ENCODE results near the gene LRP1.

LRP1 gene

DNA sequence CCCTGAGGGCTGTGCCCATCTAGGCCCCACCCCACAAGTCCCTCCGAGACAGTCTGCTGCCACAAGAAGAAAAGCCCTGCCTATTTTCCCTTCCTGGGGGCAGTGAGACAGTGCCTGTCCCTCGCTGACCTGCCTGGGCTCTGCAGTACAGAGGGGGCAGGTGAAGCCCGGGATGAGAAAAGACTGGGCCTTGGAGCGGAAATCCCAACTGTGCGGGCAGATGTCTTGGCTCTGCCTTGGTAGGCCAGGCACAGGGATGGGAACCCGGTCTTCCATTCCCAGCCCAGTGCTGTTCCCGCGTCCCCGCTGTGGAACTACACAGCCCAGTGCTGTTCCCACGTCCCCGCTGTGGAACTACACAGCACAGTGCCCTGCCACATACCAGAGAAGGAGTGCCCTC is 75.5 kb downstream of the LRP1 start:
- H3K36me3 ChIP-seq (ENCODE audit: control insufficient read depth, low read length), result no peaks in the 10 kb centered on the region
- H3K4me2 ChIP-seq (ENCODE audit: low read length), result no peak overlapping the region
- no peaks in the 10 kb centered on the region for H3K9me3 ChIP-seq (ENCODE audit: control insufficient read depth, insufficient read depth, low read length)
- no peak overlapping the region for H3K27ac ChIP-seq (ENCODE audit: low read depth, low read length)
- H3K4me3 ChIP-seq (ENCODE audit: low read length), result no peak overlapping the region
- H4K20me1 ChIP-seq (ENCODE audit: control insufficient read depth, insufficient read depth, low read depth, low read length), result no peaks in the 10 kb centered on the region
- H3K79me2 ChIP-seq (ENCODE audit: control insufficient read depth, low read length), result no peaks in the 10 kb centered on the region
- H3K4me1 ChIP-seq (ENCODE audit: control insufficient read depth, low read length), result no peaks in the 10 kb centered on the region
- TF ChIP-seq, protein P1, sequence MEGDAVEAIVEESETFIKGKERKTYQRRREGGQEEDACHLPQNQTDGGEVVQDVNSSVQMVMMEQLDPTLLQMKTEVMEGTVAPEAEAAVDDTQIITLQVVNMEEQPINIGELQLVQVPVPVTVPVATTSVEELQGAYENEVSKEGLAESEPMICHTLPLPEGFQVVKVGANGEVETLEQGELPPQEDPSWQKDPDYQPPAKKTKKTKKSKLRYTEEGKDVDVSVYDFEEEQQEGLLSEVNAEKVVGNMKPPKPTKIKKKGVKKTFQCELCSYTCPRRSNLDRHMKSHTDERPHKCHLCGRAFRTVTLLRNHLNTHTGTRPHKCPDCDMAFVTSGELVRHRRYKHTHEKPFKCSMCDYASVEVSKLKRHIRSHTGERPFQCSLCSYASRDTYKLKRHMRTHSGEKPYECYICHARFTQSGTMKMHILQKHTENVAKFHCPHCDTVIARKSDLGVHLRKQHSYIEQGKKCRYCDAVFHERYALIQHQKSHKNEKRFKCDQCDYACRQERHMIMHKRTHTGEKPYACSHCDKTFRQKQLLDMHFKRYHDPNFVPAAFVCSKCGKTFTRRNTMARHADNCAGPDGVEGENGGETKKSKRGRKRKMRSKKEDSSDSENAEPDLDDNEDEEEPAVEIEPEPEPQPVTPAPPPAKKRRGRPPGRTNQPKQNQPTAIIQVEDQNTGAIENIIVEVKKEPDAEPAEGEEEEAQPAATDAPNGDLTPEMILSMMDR (IDR thresholded peaks at IDR 0.05; ENCODE audit: low read depth, low read length, poor library complexity, severe bottlenecking), result no peak
- no peak for TF ChIP-seq EZH2phosphoT487 (IDR thresholded peaks at IDR 0.05; ENCODE audit: borderline replicate concordance, low read length)
- H3K9me2 ChIP-seq (replicated peaks; ENCODE audit: control insufficient read depth, low read length), result no peaks in the 10 kb centered on the region
- no peaks in the 10 kb centered on the region for H3F3A ChIP-seq (ENCODE audit: control insufficient read depth, insufficient read depth)
- no peaks in the 10 kb centered on the region for H3K27me3 ChIP-seq (ENCODE audit: control insufficient read depth, low read length)

DNA sequence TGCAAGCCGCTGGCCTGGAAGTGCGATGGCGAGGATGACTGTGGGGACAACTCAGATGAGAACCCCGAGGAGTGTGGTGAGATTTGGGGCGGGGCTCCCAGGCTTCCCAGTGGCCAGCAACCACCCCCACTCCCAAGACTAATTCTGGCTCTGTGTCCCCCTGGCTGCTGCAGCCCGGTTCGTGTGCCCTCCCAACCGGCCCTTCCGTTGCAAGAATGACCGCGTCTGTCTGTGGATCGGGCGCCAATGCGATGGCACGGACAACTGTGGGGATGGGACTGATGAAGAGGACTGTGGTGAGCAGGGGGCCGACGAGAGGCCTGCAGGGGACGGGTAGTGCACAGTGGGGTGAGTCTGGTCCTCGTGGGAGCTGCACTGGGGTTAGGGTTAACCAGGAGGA is 76.2 kb downstream of the LRP1 start:
- TF ChIP-seq, protein P1 (IDR thresholded peaks at IDR 0.05; ENCODE audit: low read depth, low read length, poor library complexity, severe bottlenecking), result no peak
- TF ChIP-seq EZH2phosphoT487 (IDR thresholded peaks at IDR 0.05; ENCODE audit: borderline replicate concordance, low read length), result no peak
- H3K4me2 ChIP-seq (ENCODE audit: low read length), result no peak overlapping the region
- no peaks in the 10 kb centered on the region for H3K27me3 ChIP-seq (ENCODE audit: control insufficient read depth, low read length)
- no peak overlapping the region for H3K27ac ChIP-seq (ENCODE audit: low read depth, low read length)
- no peaks in the 10 kb centered on the region for H3K4me1 ChIP-seq (ENCODE audit: control insufficient read depth, low read length)
- no peaks in the 10 kb centered on the region for H3K9me2 ChIP-seq (replicated peaks; ENCODE audit: control insufficient read depth, low read length)
- no peaks in the 10 kb centered on the region for H4K20me1 ChIP-seq (ENCODE audit: control insufficient read depth, insufficient read depth, low read depth, low read length)
- H3K9me3 ChIP-seq (ENCODE audit: control insufficient read depth, insufficient read depth, low read length), result no peaks in the 10 kb centered on the region
- no peaks in the 10 kb centered on the region for H3K36me3 ChIP-seq (ENCODE audit: control insufficient read depth, low read length)
- H3F3A ChIP-seq (ENCODE audit: control insufficient read depth, insufficient read depth), result no peaks in the 10 kb centered on the region
- H3K4me3 ChIP-seq (ENCODE audit: low read length), result no peak overlapping the region
- H3K79me2 ChIP-seq (ENCODE audit: control insufficient read depth, low read length), result no peaks in the 10 kb centered on the region

DNA sequence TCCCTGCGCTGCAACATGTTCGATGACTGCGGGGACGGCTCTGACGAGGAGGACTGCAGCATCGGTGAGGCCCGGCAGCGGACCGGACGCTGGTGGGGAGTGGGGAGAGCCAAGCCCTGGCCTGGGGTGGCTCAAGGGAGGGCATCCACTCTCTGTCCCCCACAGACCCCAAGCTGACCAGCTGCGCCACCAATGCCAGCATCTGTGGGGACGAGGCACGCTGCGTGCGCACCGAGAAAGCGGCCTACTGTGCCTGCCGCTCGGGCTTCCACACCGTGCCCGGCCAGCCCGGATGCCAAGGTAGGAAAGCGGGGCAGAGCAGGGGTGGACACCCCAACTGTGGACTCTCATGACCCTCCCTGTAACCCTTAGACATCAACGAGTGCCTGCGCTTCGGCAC is 76.9 kb downstream of the LRP1 start:
- TF ChIP-seq, protein P1 (IDR thresholded peaks at IDR 0.05; ENCODE audit: low read depth, low read length, poor library complexity, severe bottlenecking), result no peak
- no peak for TF ChIP-seq EZH2phosphoT487 (IDR thresholded peaks at IDR 0.05; ENCODE audit: borderline replicate concordance, low read length)
- H3K36me3 ChIP-seq (ENCODE audit: control insufficient read depth, low read length), result no peaks in the 10 kb centered on the region

DNA sequence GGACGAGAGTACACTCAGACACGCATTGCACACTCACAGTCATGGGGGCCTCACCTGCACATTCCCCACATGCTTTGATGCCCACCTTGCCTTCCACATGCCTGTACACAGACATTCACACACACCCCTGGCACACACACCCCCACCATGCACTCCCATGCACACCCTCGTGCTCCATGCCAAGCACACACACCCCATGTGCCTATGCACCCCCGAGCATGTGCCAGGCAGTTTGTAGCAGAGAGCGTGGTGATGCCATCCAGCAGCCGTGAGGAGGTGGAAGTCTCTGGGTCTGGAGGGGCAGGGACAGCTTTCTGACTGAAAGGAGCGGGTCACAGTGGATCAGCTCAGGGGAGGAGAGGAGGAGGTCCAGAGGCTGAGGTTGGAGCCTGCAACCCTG is 77.6 kb downstream of the LRP1 start:
- Histone ChIP-seq H3K4me2 (ENCODE audit: low read length) (no peak overlapping the region), H4K20me1 (ENCODE audit: control insufficient read depth, insufficient read depth, low read depth, low read length) (no peaks in the 10 kb centered on the region; the same call in 1 of the 2 replicates), H3K27me3 (ENCODE audit: control insufficient read depth, low read length) (no peaks in the 10 kb centered on the region), H3F3A (ENCODE audit: control insufficient read depth, insufficient read depth) (no peaks in the 10 kb centered on the region), H3K4me1 (ENCODE audit: control insufficient read depth, low read length) (no peaks in the 10 kb centered on the region), H3K36me3 (ENCODE audit: control insufficient read depth, low read length) (no peaks in the 10 kb centered on the region), H3K27ac (ENCODE audit: low read depth, low read length) (no peak overlapping the region), H3K79me2 (ENCODE audit: control insufficient read depth, low read length) (no peaks in the 10 kb centered on the region), H3K4me3 (ENCODE audit: low read length) (no peak overlapping the region), H3K9me2 (replicated peaks; ENCODE audit: control insufficient read depth, low read length) (no peaks in the 10 kb centered on the region), H3K9me3 (ENCODE audit: control insufficient read depth, insufficient read depth, low read length) (no peaks in the 10 kb centered on the region)
- TF ChIP-seq EZH2phosphoT487 (IDR thresholded peaks at IDR 0.05; ENCODE audit: borderline replicate concordance, low read length), result no peak
- TF ChIP-seq, protein P1 (IDR thresholded peaks at IDR 0.05; ENCODE audit: low read depth, low read length, poor library complexity, severe bottlenecking), result no peak

More for the DNA sequence above, 76.9 kb downstream of the LRP1 start:
- no peaks in the 10 kb centered on the region for H3K79me2 ChIP-seq (ENCODE audit: control insufficient read depth, low read length)
- no peaks in the 10 kb centered on the region for H3K27me3 ChIP-seq (ENCODE audit: control insufficient read depth, low read length)
- H3K9me2 ChIP-seq (replicated peaks; ENCODE audit: control insufficient read depth, low read length), result no peaks in the 10 kb centered on the region
- H3K27ac ChIP-seq (ENCODE audit: low read depth, low read length), result no peak overlapping the region
- H4K20me1 ChIP-seq (ENCODE audit: control insufficient read depth, insufficient read depth, low read depth, low read length), result no peaks in the 10 kb centered on the region
- H3K4me3 ChIP-seq (ENCODE audit: low read length), result no peak overlapping the region
- no peak overlapping the region for H3K4me2 ChIP-seq (ENCODE audit: low read length)
- no peaks in the 10 kb centered on the region for H3K4me1 ChIP-seq (ENCODE audit: control insufficient read depth, low read length)
- H3K9me3 ChIP-seq (ENCODE audit: control insufficient read depth, insufficient read depth, low read length), result no peaks in the 10 kb centered on the region
- no peaks in the 10 kb centered on the region for H3F3A ChIP-seq (ENCODE audit: control insufficient read depth, insufficient read depth)

All from DOHH2 (cell line).